Adipocyte (in vitro differentiated cells): ENCODE measurements around the gene ST3GAL2.
"Not testable (repeated sequence)": the region's sequence is repeated elsewhere in the genome, so short reads cannot be mapped to it uniquely, and the experiment has no call there.

ENCODE experiments used
- DNase-seq: peaks from one replicate; pipeline ENCODE4 v3.0.0-alpha.2; 2015; ENCODE audit warnings: low read depth
- H3K27me3 ChIP-seq: replicated peaks from 2 replicates; pipeline ENCODE4 v1.7.0; 2013; ENCODE audit warnings: mild to moderate bottlenecking, low read length, moderate library complexity; ENCODE audit not compliant: control insufficient read depth, insufficient read depth
- H3K36me3 ChIP-seq: 2 replicates; pipeline ENCODE4 v1.7.0; 2013; ENCODE audit warnings: low read length, mild to moderate bottlenecking, moderate library complexity; ENCODE audit not compliant: control insufficient read depth, insufficient read depth, severe bottlenecking
- H3K4me1 ChIP-seq: 2 replicates; pipeline ENCODE4 v1.7.0; 2013; ENCODE audit warnings: mild to moderate bottlenecking, low read length, moderate library complexity; ENCODE audit not compliant: control insufficient read depth, insufficient read depth
- H3K4me3 ChIP-seq: 2 replicates; pipeline ENCODE4 v1.7.0; 2013; ENCODE audit warnings: mild to moderate bottlenecking, low read length, moderate library complexity
- H3K9ac ChIP-seq: 2 replicates; pipeline ENCODE4 v1.7.0; 2013; ENCODE audit warnings: mild to moderate bottlenecking, low read length, moderate library complexity
- H3K9me3 ChIP-seq: 2 replicates; pipeline ENCODE4 v1.7.0; 2013; ENCODE audit warnings: mild to moderate bottlenecking, low read length, moderate library complexity; ENCODE audit not compliant: control insufficient read depth

ST3GAL2 gene

DNA sequence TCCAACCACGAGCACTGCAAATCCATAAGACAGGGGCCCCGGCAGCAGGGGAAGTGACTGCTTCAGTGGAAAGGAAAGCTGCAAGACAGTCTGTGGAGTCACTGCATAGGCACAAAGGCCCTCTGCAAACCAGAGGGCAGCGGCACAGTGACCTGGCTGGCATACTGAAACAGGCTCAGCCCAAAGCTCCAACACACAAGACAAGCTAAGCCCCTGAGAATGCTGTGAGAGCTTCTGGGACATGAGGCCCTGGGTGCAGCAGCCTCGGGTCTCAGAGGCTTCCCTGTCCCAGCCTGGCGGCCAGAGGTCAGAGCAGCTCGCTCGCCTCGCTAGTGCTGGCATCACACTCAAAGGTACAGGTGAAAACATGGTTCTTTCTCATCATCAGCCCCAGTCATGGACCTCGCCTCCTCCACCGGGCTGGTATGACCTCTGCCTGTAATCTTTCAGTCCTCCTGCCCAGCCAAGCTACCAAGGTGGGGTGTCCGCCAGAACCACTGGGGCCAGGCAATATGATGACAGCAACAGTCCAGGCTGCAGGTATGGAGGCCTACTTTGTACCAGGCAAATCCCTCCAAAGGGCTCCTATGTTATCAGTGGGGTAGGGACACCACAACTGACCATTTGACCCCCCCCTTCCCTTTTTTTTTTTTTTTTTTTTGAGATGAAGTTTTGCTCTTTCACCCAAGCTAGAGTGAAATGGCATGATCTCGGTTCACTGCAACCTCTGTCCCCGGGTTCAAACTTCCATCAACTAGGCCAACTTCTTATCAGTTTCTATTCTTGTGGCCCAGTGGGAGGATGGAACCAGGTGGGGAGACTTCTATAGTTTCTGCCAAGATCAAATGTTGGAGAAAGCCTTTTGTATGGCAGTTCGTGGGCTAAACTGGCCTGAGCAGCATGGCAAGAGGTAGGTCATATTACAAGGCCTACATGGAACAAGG lies 19.2 kb downstream of the ST3GAL2 start:
- H3K9ac ChIP-seq, result no peak overlapping the region
- no peak for DNase-seq
- no peaks in the 10 kb centered on the region for H3K36me3 ChIP-seq
- H3K27me3 ChIP-seq, result no peaks in the 10 kb centered on the region
- H3K4me3 ChIP-seq, result no peak overlapping the region
- no peaks in the 10 kb centered on the region for H3K9me3 ChIP-seq
- no peaks in the 10 kb centered on the region for H3K4me1 ChIP-seq

DNA sequence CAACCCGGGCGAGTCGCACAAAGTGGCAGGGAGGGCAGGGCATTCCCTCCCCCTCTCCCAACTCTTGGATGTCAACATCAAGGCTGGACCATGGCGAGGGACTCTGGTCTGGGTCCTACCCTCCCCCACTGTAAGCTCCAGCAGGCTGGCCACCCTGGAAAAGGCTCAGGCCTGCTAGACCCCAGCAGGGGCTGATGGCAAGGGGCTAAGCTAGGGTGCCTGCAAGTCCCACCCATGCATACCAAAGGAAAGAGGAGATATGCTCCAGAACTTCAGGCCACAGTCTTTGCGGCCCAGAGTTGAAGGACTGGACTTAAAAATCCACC lies 19.9 kb downstream of the ST3GAL2 start:
- no peaks in the 10 kb centered on the region for H3K9me3 ChIP-seq
- DNase-seq, result no peak
- no peaks in the 10 kb centered on the region for H3K4me1 ChIP-seq
- no peak overlapping the region for H3K9ac ChIP-seq
- no peaks in the 10 kb centered on the region for H3K36me3 ChIP-seq
- H3K4me3 ChIP-seq, result no peak overlapping the region
- H3K27me3 ChIP-seq, result no peaks in the 10 kb centered on the region

DNA sequence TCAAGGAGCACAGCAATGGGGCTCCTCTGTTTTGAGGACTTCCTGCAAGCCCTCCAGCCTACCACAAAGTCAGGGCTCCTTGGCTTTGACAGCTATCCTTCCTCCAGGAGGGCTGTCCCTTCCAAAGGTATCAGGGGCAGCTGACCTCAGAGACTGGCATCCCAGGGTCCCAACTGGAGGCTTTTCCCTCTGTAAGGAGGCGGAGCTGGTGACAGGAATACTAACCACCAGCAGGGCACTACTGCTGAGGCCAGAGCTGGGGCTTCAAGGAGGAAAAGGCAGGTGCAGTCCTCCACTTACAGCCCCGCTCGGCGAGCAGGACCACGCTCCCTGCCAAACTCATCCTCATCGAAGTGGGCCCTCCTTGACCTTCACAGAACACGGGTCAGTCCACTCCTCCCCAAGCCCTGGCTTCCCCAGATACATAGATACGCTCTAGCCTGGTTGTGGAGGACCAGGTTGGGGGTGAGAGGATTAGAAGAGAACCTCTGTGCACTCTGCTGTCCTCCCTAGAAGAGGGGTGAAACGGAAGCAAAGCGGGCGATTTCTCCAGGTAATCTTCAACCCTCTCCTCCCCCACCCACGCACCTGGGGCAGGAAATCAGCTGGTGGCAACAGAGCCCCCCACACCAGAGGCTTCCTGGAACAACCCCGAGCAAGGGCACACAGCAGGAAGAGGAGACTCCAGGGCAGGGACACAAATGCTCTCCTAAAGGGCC lies 20.5 kb downstream of the ST3GAL2 start:
- H3K36me3 ChIP-seq, result no peaks in the 10 kb centered on the region
- DNase-seq, result no peak
- no peak overlapping the region for H3K4me3 ChIP-seq
- no peaks in the 10 kb centered on the region for H3K4me1 ChIP-seq
- H3K9me3 ChIP-seq, result no peaks in the 10 kb centered on the region
- H3K27me3 ChIP-seq, result no peaks in the 10 kb centered on the region
- H3K9ac ChIP-seq, result no peak overlapping the region

DNA sequence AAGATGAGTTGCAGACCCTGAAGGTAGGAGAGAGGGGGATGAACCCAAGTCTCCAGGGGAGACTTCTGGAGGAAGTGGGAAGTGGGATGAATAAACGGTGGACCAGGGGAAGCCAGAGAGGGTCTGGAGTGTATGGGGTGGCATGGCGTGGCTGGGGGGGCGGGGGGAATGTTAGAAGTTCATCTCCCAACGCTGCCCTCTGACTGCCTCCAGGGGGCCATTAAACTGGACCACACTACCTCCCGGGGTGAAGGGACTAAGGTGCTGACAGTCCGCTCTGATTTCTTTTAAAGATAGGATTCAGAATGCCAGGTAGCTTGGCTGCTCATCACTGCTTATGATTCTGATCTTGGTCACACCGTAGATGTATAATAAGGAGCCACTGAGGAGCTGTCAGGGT lies 21.2 kb downstream of the ST3GAL2 start:
- H3K4me1 ChIP-seq, result no peaks in the 10 kb centered on the region
- H3K4me3 ChIP-seq, result no peak overlapping the region
- H3K36me3 ChIP-seq, result no peaks in the 10 kb centered on the region
- no peaks in the 10 kb centered on the region for H3K27me3 ChIP-seq
- no peak overlapping the region for H3K9ac ChIP-seq
- DNase-seq, result no peak
- H3K9me3 ChIP-seq, result no peaks in the 10 kb centered on the region

DNA sequence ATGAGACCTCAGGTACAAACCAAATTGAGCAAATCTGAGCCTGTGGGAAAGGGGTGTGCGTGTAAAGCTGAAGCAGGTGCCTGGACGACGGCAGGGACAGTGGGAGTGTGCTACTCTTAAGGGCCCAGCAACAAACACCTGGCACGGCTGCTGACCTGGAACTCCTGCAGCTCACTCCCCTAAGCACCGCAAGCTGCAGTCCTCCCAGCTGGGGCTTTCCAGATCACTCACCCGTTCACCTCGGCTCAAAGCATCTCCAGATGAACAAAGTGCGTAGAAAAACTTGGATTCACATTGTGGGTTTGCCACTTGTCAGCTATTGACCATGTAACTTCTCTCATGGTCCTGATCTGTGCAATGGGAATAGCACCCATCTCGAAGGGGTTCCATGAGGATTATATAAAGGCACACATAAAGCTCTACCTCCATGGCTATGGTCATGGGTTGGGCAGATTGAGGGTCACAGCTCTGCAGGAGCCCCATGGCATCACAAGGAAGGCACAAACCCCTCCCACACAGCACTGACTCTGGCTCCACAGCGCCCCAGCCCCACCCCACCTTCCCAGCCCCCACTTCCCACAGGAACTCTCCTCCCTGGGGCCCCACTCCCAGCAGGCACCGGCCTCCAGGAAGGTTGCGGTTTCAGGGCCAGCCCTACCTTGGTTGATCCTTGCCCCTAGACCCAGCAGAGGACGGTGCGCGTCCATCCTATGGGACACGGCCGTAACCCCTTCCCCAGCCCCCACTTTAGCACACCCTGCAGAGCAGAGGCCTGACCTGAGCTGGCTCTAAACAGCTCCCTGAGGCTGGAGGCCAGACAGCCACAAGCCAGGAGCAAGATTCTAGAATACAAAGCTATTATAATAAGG lies 21.9 kb downstream of the ST3GAL2 start:
- Histone ChIP-seq H3K9ac (no peak overlapping the region), H3K9me3 (no peaks in the 10 kb centered on the region), H3K4me3 (no peak overlapping the region), H3K4me1 (no peaks in the 10 kb centered on the region), H3K36me3 (no peaks in the 10 kb centered on the region), H3K27me3 (no peaks in the 10 kb centered on the region)
- DNase-seq, result no peak

DNA sequence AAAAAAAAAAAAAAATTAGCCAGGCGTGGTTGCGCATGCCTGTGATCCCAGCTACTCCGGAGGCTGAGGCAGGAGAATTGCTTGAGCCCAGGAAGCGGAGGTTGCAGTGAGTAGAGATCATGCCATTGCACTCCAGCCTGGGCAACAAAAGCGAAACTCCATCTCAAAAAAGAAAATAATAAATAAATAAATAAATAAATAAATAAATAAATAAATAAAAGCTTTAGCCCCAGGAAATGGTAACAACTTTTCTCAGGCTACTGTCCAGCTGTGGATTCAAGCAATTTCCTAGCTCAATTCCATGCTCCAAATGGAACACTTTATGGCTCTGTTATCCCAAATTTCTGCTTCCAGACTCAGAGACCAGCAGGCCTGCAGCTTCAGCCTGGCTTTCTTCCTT lies 25.3 kb downstream of the ST3GAL2 start:
- not testable (repeated sequence) for H3K4me1 ChIP-seq, DNase-seq, H3K9ac ChIP-seq, H3K36me3 ChIP-seq, H3K9me3 ChIP-seq, H3K27me3 ChIP-seq, H3K4me3 ChIP-seq

DNA sequence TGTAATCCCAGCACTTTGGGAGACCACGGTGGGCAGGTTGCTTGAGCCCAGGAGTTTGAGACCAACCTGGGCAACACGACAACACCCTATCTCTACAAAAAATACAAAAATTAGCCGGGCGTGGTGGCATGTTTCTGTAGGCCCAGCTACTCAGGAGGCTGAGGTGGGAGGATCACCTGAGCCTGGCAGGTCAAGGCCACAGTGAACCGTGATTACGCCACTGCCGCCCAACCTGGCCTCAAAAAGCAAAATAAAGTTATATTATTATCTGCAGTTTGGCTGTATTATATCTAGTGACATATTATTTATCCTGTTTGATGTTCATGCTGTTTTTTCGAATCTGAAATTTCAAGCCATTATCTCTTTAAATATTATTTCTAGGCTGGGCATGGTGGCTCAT lies 26.5 kb downstream of the ST3GAL2 start:
- peaks cover 3% of the 10 kb centered on the region for H3K36me3 ChIP-seq
- no peaks in the 10 kb centered on the region for H3K4me1 ChIP-seq
- no peaks in the 10 kb centered on the region for H3K27me3 ChIP-seq
- no peak for DNase-seq
- H3K4me3 ChIP-seq, result no peak overlapping the region
- H3K9me3 ChIP-seq, result no peaks in the 10 kb centered on the region
- H3K9ac ChIP-seq, result no peak overlapping the region

DNA sequence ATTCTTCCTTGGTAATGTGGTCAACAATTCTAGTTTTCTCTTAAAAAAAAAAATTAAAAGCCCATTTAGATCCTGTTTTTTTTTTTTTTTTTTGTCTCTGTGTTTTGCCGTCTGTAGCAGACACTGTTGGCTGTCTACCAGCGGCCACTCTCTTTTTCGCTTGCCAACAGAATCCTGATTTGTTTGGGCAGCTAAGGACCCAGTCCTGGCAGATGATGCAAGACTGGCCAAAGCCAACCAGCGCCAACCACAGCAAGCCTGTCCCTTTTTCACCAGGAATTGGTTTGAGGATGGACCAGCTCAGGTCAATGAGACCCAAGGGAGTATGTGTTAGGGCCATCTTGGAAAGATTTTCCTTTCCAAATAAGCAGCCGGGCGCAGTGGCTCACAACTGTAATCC lies 28.2 kb downstream of the ST3GAL2 start:
- no peak for DNase-seq
- no peaks in the 10 kb centered on the region for H3K27me3 ChIP-seq
- H3K9me3 ChIP-seq, result no peaks in the 10 kb centered on the region
- peaks cover 3% of the 10 kb centered on the region for H3K36me3 ChIP-seq
- no peak overlapping the region for H3K9ac ChIP-seq
- no peaks in the 10 kb centered on the region for H3K4me1 ChIP-seq
- no peak overlapping the region for H3K4me3 ChIP-seq

DNA sequence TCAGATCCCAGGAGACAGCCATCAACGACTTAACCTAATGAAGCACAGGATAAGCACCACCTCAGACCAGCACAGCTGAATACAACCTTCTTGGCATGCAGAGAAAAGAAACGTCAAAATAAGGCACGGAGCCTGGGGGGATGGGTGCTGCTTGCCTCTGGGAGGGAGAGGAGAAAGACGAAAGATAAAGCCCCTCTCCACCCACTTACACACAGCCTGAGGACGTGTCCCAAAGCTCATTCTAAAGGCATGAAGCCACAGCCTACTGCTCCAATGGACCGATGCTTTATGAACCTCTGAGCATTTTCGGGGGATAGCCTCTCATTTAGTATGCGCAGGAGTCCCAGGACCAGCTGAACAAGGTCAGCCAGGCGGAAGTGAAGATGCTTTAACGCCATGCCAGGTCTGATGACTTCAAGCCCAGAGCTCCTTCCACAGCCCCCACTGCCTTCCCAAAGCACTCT lies 31.1 kb downstream of the ST3GAL2 start:
- Histone ChIP-seq H3K9ac (no peak overlapping the region), H3K4me3 (no peak overlapping the region), H3K36me3 (peaks cover 3% of the 10 kb centered on the region), H3K9me3 (no peaks in the 10 kb centered on the region), H3K4me1 (peaks cover 4% of the 10 kb centered on the region), H3K27me3 (no peaks in the 10 kb centered on the region)
- DNase-seq, result no peak

DNA sequence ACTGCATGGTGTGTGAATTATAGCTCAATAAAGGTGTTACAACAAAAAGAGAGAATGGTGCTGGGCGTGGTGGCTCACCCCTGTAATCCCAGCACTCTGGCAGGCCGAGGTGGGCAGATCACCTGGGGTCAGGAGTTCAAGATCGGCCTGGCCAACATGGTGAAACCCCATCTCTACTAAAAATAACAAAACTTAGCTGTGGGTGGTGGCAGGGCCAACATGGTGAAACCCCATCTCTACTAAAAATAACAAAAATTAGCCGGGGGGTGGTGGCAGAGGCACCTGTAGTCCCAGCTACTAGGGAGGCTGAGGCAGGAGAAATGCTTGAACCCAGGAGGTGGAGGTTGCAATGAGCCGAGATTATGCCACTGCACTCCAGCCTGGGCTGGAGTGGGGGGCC lies 32.8 kb downstream of the ST3GAL2 start:
- H3K9ac ChIP-seq, H3K4me3 ChIP-seq, H3K36me3 ChIP-seq, DNase-seq, H3K9me3 ChIP-seq, H3K27me3 ChIP-seq, H3K4me1 ChIP-seq: not testable (repeated sequence)
